Activated naive CD4-positive, alpha-beta T cell treated with anti-CD3 and anti-CD28 coated beads, Interleukin-2, amount 50 U/mL, for 16 hours (primary cell): ENCODE measurements around the gene HSFX3.
"Not testable (repeated sequence)": the region's sequence is repeated elsewhere in the genome, so short reads cannot be mapped to it uniquely, and the experiment has no call there.

Source experiments
- DNase-seq: peaks from one replicate; pipeline ENCODE4 v3.0.0-alpha.2; 2020

The HSFX3 gene

GRCh38 chrX:149549701-149550100 lies at the start of gene HSFX3:
TSS of gene HSFX3 (minus strand) at chrX:149549924. CDS start at chrX:149549852, 72 bp downstream.
- DNase-seq, result not testable (repeated sequence)

- not testable (repeated sequence) for DNase-seq
Observed at GRCh38 chrX:149598603-149599002, 48.9 kb upstream of the HSFX3 start.

- not testable (repeated sequence) for DNase-seq
Observed at GRCh38 chrX:149595943-149596342, 46.2 kb upstream of the HSFX3 start.

GRCh38 chrX:149595214-149595613 lies 45.5 kb upstream of the HSFX3 start, which contains the start of gene HSFX2:
TSS of gene HSFX2 (minus strand) at chrX:149595314. CDS start at chrX:149594700, 614 bp downstream.
- not testable (repeated sequence) for DNase-seq

GRCh38 chrX:149590993-149591392 lies 41.3 kb upstream of the HSFX3 start:
- DNase-seq, result not testable (repeated sequence)

- not testable (repeated sequence) for DNase-seq
Observed at GRCh38 chrX:149587359-149587758, 37.6 kb upstream of the HSFX3 start, which contains the start of gene MAGEA9B. TSS of gene MAGEA9B (minus strand) at chrX:149587459. CDS start at chrX:149583179, 4,280 bp downstream.

GRCh38 chrX:149585631-149586030 lies 35.9 kb upstream of the HSFX3 start:
- DNase-seq, result not testable (repeated sequence)

- DNase-seq, result not testable (repeated sequence)
Observed at GRCh38 chrX:149573456-149573855, 23.7 kb upstream of the HSFX3 start.

- DNase-seq, result no peak
Observed at GRCh38 chrX:149572743-149573142, 23.0 kb upstream of the HSFX3 start.

GRCh38 chrX:149571770-149572169 lies 22.0 kb upstream of the HSFX3 start:
- DNase-seq, result no peak

GRCh38 chrX:149570668-149571067 lies 20.9 kb upstream of the HSFX3 start:
- DNase-seq, result no peak

- no peak for DNase-seq
Observed at GRCh38 chrX:149569770-149570169, 20.0 kb upstream of the HSFX3 start.

- DNase-seq, result no peak
Observed at GRCh38 chrX:149568701-149569296, 19.1 kb upstream of the HSFX3 start.

GRCh38 chrX:149567621-149568417 lies 18.1 kb upstream of the HSFX3 start:
- no peak for DNase-seq

- no peak for DNase-seq
Observed at GRCh38 chrX:149563359-149563758, 13.6 kb upstream of the HSFX3 start.

GRCh38 chrX:149555251-149555650 lies 5.5 kb upstream of the HSFX3 start:
- not testable (repeated sequence) for DNase-seq

- DNase-seq, result not testable (repeated sequence)
Observed at GRCh38 chrX:149551939-149552248, 2.2 kb upstream of the HSFX3 start.

GRCh38 chrX:149551245-149551938 lies 1.7 kb upstream of the HSFX3 start:
- DNase-seq, result not testable (repeated sequence)

- not testable (repeated sequence) for DNase-seq
Observed at GRCh38 chrX:149550454-149550853, 730 bp upstream of the HSFX3 start.

GRCh38 chrX:149547782-149548181 lies 1.9 kb downstream of the HSFX3 start:
- DNase-seq, result not testable (repeated sequence)

GRCh38 chrX:149546962-149547361 lies 2.8 kb downstream of the HSFX3 start:
- not testable (repeated sequence) for DNase-seq

- peak; percentile 12 for DNase-seq
Observed at GRCh38 chrX:149545545-149546543, 3.9 kb downstream of the HSFX3 start.
